ENCODE measurements around the gene COX6B2.

The COX6B2 gene

GRCh38 chr19:55315956-55316525 lies 38.5 kb downstream of the COX6B2 start:
- in situ Hi-C loops (cut with MboI; ENCODE audit: low sequenced_read_pairs), result no loop called here

GRCh38 chr19:55314396-55314795 lies 40.1 kb downstream of the COX6B2 start:
- in situ Hi-C loops (cut with MboI; ENCODE audit: low sequenced_read_pairs), result no loop called here

GRCh38 chr19:55312621-55313512 lies 41.7 kb downstream of the COX6B2 start:
- in situ Hi-C loops (cut with MboI; ENCODE audit: low sequenced_read_pairs), result no loop called here

- in situ Hi-C loops (cut with MboI; ENCODE audit: low sequenced_read_pairs), result no loop called here
Observed at GRCh38 chr19:55311797-55312196, 42.7 kb downstream of the COX6B2 start.

- in situ Hi-C loops (cut with MboI; ENCODE audit: low sequenced_read_pairs), result no loop called here
Observed at GRCh38 chr19:55311397-55311796, 43.1 kb downstream of the COX6B2 start.

GRCh38 chr19:55310498-55310897 lies 44.0 kb downstream of the COX6B2 start:
- in situ Hi-C loops (cut with MboI; ENCODE audit: low sequenced_read_pairs), result no loop called here

- in situ Hi-C loops (cut with MboI; ENCODE audit: low sequenced_read_pairs), result no loop called here
Observed at GRCh38 chr19:55309448-55309847, 45.1 kb downstream of the COX6B2 start.

GRCh38 chr19:55308281-55308680 lies 46.2 kb downstream of the COX6B2 start:
- in situ Hi-C loops (cut with MboI; ENCODE audit: low sequenced_read_pairs), result no loop called here

GRCh38 chr19:55306712-55307111 lies 47.8 kb downstream of the COX6B2 start:
- in situ Hi-C loops (cut with MboI; ENCODE audit: low sequenced_read_pairs), result no loop called here

- in situ Hi-C loops (cut with MboI; ENCODE audit: low sequenced_read_pairs), result no loop called here
Observed at GRCh38 chr19:55305983-55306562, 48.4 kb downstream of the COX6B2 start.

- in situ Hi-C loops (cut with MboI; ENCODE audit: low sequenced_read_pairs), result no loop called here
Observed at GRCh38 chr19:55305491-55305890, 49.0 kb downstream of the COX6B2 start.

GRCh38 chr19:55304980-55305379 lies 49.5 kb downstream of the COX6B2 start:
- in situ Hi-C loops (cut with MboI; ENCODE audit: low sequenced_read_pairs), result no loop called here

- in situ Hi-C loops (cut with MboI; ENCODE audit: low sequenced_read_pairs), result no loop called here
Observed at GRCh38 chr19:55304279-55304978, 50.1 kb downstream of the COX6B2 start.

- in situ Hi-C loops (cut with MboI; ENCODE audit: low sequenced_read_pairs), result no loop called here
Observed at GRCh38 chr19:55303477-55303876, 51.0 kb downstream of the COX6B2 start.

GRCh38 chr19:55302318-55302703 lies 52.2 kb downstream of the COX6B2 start:
- in situ Hi-C loops (cut with MboI; ENCODE audit: low sequenced_read_pairs), result no loop called here

GRCh38 chr19:55301459-55302317 lies 52.8 kb downstream of the COX6B2 start:
- in situ Hi-C loops (cut with MboI; ENCODE audit: low sequenced_read_pairs), result no loop called here

- in situ Hi-C loops (cut with MboI; ENCODE audit: low sequenced_read_pairs), result no loop called here
Observed at GRCh38 chr19:55300886-55301458, 53.5 kb downstream of the COX6B2 start.

- in situ Hi-C loops (cut with MboI; ENCODE audit: low sequenced_read_pairs), result no loop called here
Observed at GRCh38 chr19:55299991-55300390, 54.5 kb downstream of the COX6B2 start.
